Tongue (tissue), 2 donors: ENCODE measurements around the gene AGL. TPM values are rescaled to one million over a fixed set of nuclear protein-coding genes. Genes with fewer than 3 reads are reported as not detected.

ENCODE experiments used
- small RNA-seq: library from RNA; depleted of rRNA; stranded (forward); fragments of <200 nt; gene quantifications from one replicate; pipeline ENCODE3, GENCODE V24; 2014; ENCODE audit warnings: low replicate concordance
- total RNA-seq: library from RNA; depleted of rRNA; stranded (reverse); fragments of >200 nt; gene quantifications from one replicate; pipeline ENCODE4 v1.2.3, GENCODE V29; 2014

The AGL gene
- total RNA-seq, 1 donor from 2014 or later, result 381 TPM

Small RNA genes within 50 kb of the gene (small RNA-seq; reads per million reads assigned to genes)
- not detected for gene AC096949.1

Other genes with a start within 250 kb of the AGL start
- gene PALMD, start 204.2 kb upstream of the AGL start, total RNA-seq, result 147 TPM
- gene FRRS1, start 83.7 kb upstream of the AGL start, total RNA-seq, result 11.9 TPM
- 40.1 TPM for gene SLC35A3, start 119.6 kb downstream of the AGL start, total RNA-seq